Middle frontal gyrus (tissue), 1 donor: ENCODE data around the gene TIAL1.
"Not testable (repeated sequence)": the region's sequence is repeated elsewhere in the genome, so short reads cannot be mapped to it uniquely, and the experiment has no call there.

Source experiments
- DNase-seq: peaks from one replicate; pipeline ENCODE4 v3.0.0-alpha.2; 2015; ENCODE audit warnings: low spot score; ENCODE audit errors: extremely low spot score

The TIAL1 gene, protein sequence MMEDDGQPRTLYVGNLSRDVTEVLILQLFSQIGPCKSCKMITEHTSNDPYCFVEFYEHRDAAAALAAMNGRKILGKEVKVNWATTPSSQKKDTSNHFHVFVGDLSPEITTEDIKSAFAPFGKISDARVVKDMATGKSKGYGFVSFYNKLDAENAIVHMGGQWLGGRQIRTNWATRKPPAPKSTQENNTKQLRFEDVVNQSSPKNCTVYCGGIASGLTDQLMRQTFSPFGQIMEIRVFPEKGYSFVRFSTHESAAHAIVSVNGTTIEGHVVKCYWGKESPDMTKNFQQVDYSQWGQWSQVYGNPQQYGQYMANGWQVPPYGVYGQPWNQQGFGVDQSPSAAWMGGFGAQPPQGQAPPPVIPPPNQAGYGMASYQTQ

DNA sequence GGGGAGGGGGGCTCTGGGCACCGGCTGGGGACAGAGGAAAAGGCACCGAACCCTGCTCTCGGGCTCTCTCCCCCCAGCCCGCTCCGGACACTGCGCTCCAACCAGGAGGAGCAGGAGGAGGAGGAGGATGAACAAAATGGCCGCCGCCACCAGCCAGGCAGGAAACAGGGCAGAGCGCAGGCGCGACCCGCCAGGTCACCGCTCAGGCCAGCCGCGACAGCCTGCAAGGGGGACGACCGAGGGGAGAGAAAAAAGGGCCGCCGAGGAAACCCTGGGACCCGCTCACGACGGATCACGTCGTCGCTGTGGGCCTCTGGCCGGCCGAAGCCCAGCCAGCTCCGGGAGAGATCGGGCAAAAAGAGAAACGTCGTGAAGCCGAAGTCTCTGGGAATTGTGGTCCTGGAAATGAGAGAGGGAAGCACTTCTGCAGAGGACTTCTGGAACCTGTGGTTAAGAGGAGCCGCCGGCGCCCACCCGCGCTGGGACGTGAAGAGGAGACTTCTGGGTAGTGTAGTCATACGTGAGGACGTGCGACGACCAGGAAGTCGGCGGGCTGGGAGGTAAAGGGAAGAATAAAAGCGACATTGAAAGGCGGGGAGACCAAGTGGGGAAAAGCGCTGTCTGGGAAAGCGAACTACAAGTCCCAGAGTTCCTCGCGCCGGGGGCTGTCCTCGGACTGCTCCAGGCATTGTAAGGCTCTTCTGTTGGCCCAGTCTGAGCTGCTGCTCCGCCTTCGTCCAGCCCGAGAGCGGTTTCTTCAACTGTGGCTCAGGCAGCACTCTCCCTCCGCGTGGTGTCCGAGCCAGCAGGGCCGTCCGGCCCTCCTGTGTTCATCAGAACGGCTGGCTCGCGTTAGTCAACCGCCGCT, at the start of gene TIAL1:
Gene TIAL1 (minus strand): TSS at position 428 of the 868 bp plus-strand sequence. CDS start 499 bp downstream, outside the sequence.
- peak; percentile 98 for DNase-seq

DNA sequence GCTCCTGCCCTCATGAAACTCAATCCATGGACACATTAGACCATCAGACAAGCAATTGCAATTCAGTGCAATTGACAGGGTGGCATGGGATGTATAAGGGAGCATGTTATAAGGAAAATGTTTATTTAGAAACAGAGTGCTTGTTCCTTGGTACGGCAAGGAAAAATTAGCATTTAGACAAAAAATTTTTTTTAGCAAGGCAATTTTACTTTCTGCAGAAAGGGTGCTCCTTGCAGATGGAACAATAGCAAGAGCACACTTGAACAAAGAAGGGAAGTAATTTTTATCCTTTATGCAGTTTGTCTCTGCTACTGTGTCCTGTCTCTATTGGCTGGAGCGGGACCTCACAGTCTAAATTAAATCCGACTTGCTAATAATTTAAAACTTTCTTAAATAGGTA, 48.2 kb upstream of the TIAL1 start:
- DNase-seq: no peak

DNA sequence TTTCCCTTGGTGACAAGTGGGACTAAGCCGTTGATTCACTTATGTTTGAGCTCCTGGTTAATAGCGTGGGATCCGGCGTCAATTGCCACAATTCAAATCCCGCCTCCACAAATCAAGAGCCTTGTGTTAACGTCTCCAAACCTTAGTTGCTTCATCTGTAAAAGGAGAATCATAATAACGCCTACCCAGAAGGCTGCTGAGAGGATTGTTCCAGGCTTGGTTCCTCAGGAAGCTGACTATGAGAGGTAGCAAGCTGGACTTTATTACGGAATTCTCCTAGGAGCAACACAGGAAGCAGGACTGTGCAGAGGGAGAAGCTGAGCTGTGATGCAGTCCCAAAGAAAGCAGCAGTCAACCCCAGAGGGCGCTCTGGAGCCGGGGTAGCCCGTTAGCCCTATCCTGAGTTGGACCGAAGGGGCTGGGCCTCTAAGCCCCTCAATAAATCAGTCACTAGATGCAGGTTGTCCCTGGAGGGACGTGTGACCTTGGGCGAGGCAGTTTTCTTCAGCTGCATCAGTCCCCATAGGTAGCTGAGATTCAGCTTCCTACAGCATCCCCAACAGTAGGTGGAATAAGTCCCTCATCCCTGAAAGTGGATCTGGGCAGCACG, 47.5 kb upstream of the TIAL1 start:
- DNase-seq: no peak

DNA sequence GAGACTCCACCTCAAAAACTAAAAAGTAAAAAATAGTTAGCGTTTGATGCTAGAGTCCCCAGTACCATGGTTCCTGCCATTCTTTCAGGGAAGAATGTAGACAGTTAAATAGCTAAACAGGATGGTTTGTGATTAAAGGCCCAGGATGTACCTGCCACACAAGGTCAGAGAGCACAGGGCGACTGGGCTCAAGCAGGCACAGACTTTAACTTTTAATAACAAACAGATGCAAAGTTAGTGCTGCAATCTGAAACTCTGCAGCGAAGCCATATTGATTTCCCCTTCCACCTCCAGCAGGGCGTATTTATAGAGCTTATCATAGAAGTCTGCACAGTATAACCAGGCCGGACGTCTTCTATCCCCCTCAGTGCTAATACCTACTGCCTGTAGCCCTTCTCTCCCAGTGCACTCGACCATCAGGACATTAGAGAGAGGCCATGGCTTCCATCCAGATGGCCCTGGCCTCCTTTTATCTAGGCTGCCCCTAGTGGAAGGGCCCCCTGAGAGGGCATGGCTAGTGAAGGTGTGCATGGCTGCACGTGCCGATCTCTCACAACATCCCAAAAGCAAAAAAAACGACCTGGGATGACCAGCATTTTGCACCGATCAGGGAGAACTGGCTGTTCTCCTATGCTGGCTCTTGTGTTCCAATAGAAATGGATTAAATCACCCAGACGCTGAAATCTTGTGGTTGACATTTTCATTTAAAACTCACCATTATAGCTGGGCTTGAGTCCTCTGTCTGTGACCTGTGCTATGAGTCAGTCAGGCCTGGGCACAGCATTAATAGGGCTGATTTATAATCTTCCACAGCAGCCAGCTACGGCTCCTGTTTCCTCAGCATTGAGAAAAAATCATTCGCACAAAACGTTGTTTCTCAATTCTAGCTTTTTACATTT, 46.8 kb upstream of the TIAL1 start:
- DNase-seq: no peak

DNA sequence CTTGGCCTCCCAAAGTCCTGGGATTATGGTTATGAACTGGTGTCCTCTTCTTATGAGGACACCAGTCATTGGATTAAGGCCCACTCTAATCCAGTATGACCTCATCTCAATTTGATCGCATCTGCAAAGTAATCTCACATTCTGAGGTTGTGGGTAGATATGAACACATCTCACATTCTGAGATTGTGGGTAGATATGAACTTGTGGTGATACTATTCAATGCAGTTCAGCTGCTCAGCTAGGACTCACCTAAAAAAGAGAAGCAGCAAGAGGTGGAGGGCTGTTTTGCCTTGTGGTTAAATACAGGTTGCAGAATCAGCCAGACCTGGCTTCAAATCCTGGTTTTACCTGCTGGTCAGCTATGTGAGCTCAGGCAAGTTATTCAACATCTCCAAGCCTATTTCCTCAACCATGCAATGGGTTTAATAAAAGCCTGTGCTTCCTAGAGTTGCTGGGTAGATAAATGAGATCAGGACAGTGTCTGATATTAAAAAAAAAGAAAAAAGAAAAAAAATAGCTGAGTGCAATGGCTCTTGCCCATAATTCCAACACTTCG, 45.9 kb upstream of the TIAL1 start:
- DNase-seq: no peak

DNA sequence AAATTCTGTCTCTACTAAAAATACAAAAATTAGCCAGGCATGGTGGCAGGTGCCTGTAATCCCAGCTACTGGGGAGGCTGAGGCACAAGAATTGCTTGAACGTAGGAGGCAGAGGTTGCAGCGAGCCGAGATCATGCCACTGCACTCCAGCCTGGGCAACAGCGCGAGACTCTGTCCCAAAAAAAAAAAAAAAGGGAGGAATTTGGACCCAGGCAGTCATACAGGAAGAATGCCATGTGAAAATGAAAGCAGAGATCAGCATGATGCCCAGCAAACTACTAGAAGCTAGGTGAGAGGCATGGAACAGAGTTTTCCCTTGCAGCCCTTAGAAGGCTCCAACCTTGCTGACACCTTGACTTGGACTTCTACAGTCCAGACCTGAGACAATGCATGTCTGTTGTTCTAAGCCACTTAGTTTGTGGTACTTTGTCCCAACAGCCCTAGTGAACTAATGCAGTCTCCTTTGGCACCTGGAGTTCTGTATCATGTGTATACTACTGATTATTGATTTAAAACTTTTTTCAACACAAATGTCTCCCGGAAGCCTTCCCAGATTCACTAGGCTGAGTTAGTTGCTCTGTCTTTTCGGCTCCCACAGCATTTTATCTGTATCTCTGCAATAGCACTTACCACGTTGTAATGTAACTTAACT, 44.2 kb upstream of the TIAL1 start:
- DNase-seq: no peak

DNA sequence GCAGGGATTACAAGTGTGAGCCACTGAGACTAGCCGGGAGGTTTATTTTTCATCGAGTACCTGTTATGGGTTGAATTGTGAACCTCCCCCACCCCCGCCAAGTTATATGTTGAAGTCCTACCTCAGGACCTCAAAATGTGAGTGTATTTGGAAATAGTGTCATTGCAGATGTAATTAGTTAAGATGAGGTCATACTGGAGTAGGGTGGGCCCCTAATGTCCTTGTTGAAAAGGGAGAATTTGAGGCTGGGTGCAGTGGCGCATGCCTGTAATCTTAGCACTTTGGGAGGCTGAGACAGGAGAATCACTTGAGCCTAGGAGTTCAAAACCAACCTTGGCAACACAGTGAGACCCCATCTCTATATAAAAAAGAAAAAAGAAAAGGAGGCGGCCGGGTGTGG, 43.6 kb upstream of the TIAL1 start:
- no peak for DNase-seq

DNA sequence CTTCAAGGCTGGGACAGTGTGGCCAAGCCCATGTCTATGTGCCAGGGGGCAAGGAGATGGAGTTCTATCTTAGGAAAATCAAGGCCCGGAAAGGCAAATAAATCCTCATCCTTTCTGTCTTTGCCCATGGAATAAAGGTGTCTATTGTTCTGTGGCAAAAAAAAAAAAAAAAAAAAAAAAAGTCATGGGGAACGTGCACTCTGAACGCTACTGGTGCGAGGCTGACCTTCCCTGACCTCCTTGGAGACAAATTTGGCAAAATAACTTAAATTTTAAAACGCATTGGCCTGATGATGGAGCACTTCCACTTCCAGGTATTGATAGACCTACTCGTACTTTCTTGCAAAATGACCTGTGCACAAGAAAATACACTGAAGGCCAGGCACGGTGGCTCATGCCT, 42.2 kb upstream of the TIAL1 start:
- no peak for DNase-seq

DNA sequence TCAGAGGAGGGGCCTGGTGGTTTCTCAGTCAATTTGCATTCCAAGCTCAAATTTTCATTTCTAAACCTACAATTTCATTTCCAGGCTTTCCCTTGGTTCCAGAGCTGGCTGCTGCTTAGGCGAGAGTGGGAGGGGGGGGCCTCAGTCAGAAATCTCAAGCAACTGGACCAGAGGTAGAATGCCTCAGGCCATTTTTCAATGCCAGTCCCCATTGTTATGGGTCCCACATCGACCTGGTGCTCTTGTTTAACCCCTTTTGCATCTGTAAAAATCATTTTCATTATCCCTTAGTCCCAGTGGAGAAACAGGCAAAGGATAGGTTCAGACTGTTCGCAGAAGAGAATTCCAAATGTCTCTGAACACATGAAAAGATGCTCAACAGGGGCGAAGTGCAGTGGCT, 40.9 kb upstream of the TIAL1 start:
- no peak for DNase-seq

DNA sequence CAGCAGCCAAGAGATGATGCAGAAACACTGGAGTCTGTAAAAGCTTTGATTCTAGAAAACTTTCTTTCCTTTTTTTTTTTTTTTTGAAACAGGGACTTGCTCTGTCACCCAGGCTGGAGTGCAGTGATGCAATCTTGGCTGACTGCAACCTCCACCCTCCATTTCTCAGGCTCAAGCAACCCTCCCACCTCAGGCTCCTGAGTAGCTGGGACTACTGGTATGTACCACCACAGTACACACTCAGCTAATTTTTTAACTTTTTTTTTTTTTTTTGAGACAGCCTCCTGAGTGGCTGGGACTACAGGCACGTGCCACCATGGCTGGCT, 37.4 kb upstream of the TIAL1 start:
- DNase-seq: no peak

DNA sequence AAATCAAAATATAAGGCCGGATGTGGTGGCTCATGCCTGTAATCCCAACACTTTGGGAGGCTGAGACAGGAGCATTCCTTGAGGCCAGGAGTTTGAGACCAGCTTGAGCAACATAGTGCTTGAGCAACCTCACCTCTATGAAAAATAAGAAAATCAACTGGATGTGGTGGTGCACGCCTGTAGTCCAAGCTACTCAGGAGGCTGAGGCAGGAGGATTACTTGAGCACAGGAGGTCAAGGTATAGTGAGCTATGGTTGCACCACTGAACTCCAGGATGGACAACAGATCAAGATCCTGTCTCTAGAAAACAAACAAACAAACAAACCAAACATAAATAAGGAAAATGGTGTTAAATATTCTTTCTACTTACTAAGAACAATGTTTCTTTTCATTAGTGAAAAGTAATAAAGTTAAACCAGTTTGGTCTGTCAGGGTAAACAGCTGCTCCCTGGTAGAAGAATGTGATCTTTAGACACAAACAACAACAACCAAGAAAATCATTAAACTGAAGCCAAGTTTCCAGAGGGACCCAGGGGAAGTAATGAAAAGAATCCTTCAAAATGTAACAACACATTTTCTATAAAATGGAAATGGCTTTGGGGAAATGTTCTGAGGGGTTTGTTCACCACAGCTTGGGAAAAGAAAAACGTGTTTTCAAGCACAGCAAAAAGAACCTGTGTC, 36.9 kb upstream of the TIAL1 start:
- DNase-seq: no peak

DNA sequence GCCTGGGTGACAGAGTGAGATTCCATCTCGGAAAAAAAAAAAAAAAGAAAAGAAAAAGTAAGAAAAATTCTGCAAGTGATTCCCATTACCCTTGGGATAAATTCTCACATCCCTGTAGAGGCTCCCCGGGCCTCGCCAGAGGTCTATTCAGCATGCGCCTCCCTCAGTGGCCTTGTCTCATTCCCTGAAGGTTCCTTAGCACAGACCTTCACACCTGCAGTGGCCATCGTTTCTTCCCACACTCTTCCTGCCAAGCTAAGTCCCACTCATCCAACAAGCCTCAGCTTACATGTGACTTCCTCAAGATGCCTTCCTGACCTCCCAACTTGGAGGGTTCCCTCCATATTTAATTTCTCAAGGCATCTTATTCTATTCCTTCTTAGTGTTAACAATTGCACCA, 33.5 kb upstream of the TIAL1 start:
- no peak for DNase-seq

DNA sequence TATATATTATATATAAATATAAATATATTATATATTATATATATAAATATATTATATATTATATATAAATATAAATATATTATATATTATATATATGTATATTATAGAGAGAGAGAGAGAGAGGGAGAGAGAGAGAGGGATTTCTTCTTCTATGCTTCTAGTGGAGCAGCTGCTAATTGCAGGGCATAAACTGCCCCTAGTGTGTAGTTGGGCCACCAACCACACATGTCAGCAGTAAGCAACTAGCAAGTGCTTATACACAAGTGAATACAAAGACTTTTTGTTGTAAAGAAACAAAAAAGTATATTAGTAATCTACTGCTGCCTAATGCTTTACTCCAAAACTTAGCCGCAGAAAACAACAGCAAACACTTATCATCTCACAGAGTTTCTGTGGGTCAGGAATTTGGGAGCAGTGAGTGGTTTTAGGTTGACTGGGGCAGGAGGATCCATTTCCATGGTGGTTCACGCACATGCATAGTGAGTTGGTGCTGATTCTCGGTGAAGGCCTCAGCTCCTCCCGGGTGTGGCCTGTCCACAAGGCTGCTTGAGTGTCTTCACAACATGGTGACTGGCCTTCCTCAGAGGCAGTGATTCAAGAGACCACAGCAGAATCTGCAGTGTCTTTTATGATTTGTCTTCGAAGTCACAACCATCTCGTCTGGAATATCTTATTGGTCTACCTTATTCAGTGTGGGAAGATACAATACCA, 29.0 kb upstream of the TIAL1 start:
- DNase-seq: no peak

DNA sequence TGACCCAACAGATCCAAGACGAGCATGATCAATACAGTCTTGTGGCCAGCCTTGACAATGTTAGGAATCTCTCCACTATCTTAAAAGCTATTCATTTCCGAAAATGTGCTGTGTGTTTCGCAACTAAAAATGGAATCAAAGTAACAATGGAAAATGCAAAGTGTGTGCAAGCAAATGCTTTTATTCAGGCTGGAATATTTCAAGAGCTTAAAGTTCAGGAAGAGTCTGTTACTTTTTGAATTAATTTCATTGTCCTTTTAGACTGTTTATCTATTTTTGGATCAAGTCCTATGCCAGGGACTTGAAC, 24.3 kb upstream of the TIAL1 start:
- no peak for DNase-seq

DNA sequence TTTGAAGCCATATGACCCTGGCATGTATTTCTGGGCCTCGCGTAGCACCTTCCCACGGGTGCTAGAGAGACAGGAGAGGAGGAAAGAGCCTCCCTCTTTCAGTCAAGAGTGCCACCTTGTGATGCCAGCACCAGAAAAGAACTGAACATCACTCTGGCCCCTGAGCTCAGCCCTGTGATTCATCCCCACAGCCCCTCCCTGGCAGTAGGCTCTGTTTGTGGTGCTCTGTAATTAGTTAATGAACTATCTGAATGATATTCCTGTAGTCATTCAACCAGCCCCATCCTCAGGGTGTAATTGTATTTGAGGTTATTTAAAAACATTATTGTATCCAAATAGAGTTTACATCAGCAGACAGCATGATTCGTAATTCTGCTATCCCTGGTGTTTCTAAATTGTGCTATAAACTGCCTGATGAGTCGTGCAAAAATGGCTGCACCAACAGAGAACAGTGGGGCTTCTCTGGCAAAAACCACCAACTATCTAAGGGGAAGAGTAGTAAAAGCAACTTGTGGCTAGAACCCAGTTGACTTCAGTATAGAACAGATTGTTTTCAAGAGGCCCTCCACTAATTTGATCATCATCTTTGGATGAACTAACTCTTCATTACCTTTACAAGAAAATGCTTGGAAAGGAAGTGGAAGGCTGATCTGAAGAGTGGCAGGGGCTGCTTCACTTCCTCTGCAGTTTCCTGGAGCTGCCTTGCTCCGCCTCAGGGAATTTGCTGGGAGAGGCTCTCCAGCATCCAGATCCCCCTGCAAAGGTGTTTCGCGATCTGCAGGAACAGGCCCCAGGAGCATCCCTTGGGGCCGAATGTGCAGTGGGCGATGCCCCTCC, 23.7 kb upstream of the TIAL1 start:
- DNase-seq: no peak

DNA sequence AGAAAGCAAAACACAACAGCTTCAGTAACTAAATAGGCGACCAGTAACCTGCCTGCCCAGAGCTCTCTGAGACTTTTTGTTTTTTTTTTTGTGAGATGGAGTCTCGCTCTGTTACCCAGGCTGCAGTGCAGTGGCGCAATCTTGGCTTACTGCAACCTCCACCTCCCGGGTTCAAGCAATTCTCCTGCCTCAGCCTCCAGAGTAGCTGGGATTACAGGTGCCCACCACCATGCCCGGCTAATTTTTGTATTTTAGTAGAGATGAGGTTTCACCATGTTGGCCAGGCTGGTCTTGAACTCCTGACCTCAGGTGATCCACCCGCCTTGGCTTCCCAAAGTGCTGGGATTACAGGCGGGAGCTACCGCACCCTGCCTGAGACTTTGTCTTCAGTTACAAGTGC, 23.0 kb upstream of the TIAL1 start:
- DNase-seq: not testable (repeated sequence)

DNA sequence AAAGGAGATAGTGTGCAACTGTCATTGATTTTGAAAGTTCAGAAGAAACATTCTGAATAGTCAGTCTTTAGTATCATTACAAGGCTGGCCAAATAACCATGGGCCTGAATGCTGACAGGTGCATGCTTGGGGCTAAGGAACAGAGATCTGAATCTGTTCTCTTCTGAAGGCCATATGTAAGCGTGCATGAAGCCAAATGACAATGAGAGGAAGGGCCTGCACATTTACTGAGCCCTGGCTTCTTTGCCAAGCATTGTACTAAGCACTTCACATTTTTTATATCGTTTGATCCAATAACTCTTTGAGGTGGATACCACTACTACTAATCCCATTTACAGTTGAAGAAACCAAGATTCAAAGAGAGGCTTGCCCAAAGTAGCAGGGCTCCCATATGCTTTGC, 22.5 kb upstream of the TIAL1 start:
- DNase-seq: no peak

DNA sequence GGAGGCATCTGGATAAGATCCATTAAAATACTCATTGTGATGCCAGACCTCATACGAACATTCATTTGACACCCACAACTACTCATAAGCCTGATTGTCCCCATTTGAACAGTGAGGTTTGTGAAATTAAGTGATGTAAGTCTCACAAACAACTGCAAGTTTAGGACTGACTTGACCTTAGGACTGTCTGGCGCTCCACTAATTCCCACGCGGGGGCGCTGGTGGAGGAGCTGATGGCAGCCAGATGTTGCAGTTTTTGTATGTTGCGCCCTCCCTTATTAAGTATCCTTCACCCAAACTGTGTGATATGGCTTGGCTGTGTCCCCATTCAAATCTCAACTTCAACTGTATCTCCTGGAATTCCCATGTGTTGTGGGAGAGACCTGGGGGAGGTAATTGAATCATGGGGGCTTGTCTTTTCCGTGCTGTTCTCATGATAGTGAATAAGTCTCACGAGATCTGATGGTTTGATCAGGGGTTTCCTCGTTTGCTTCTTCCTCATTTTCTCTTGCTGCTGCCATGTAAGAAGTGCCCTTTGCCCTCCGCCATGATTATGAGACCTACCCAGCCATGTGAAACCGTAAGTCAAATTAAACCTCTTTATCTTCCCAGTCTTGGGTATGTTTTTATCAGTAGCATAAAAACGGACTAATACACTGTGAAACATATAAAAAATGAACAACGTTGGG, 20.3 kb upstream of the TIAL1 start:
- no peak for DNase-seq
